ENCODE measurements around the gene CDK5. TPM values are rescaled to one million over a fixed set of nuclear protein-coding genes. Genes with fewer than 3 reads are reported as not detected.

CDK5 gene
- total RNA-seq, 3 donors from 2014 or later, result 5.2 to 8.8 (median 8.6) TPM

DNA sequence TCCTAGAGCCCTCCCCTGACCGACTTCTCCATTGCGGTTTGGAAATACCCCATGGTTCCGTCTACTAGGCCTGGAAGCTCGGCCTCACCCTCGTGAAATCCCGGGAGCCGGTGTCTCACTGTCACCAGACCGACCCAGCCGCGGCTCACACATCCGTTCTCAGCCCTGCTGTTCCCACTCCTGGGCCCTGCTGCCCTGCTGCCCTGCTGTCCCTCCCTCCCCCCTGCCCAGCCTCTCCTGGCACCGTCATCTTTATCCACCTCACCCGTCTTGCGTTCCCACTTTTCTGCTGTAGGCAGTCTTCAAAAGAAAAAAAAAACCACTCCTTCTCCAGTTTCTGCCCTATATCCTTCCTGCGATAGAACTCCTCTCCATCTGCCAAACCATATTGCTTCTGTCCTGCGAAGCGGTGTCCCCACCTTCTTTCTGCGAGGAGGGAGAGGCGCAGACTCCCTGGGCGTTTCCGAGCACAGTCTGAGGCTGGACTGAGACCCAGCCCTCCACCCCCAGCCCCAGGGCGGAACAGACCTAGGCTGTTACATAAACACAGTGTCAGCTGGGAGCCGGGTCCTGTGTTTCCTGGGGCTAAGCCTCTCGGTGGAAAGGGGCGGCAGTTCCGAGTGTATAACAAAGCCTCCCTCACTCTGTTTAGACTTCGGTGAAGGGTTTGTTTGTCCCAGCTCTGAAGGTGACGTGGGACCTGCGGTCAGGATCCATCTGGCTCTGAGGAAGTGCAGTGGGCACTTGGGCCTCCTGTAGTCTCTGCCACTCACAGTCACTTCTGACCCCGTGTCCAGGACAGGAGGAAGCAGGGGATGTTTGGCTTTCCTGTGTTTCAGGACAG is 31.4 kb upstream of the CDK5 start:
- Histone ChIP-seq H3K36me3 (no peaks in the 10 kb centered on the region), H3K4me1 (peaks cover 11 to 23% of the 10 kb centered on the region in 2 donors), H3K4me3 (peak overlapping the region; percentile 75 to 97 (median 76)), H3K9me3 (no peaks in the 10 kb centered on the region), H3K27ac (peak overlapping the region; percentile 93 to 96), H3K27me3 (no peaks in the 10 kb centered on the region)
- peak; percentile 74 to 82 for DNase-seq (ENCODE audit: low spot score in 2 of 2)
- TF ChIP-seq POLR2A (IDR thresholded peaks at IDR 0.05), result peak; percentile 13
- TF ChIP-seq POLR2AphosphoS5 (IDR thresholded peaks at IDR 0.05), result peak in 2 of 3 donors; percentile 6 to 49
- TF ChIP-seq, protein P1, sequence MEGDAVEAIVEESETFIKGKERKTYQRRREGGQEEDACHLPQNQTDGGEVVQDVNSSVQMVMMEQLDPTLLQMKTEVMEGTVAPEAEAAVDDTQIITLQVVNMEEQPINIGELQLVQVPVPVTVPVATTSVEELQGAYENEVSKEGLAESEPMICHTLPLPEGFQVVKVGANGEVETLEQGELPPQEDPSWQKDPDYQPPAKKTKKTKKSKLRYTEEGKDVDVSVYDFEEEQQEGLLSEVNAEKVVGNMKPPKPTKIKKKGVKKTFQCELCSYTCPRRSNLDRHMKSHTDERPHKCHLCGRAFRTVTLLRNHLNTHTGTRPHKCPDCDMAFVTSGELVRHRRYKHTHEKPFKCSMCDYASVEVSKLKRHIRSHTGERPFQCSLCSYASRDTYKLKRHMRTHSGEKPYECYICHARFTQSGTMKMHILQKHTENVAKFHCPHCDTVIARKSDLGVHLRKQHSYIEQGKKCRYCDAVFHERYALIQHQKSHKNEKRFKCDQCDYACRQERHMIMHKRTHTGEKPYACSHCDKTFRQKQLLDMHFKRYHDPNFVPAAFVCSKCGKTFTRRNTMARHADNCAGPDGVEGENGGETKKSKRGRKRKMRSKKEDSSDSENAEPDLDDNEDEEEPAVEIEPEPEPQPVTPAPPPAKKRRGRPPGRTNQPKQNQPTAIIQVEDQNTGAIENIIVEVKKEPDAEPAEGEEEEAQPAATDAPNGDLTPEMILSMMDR (IDR thresholded peaks at IDR 0.05), result no peak
- intact Hi-C loops (cut with DNase I; ENCODE audit: low total_unique reads), result no loop called here

DNA sequence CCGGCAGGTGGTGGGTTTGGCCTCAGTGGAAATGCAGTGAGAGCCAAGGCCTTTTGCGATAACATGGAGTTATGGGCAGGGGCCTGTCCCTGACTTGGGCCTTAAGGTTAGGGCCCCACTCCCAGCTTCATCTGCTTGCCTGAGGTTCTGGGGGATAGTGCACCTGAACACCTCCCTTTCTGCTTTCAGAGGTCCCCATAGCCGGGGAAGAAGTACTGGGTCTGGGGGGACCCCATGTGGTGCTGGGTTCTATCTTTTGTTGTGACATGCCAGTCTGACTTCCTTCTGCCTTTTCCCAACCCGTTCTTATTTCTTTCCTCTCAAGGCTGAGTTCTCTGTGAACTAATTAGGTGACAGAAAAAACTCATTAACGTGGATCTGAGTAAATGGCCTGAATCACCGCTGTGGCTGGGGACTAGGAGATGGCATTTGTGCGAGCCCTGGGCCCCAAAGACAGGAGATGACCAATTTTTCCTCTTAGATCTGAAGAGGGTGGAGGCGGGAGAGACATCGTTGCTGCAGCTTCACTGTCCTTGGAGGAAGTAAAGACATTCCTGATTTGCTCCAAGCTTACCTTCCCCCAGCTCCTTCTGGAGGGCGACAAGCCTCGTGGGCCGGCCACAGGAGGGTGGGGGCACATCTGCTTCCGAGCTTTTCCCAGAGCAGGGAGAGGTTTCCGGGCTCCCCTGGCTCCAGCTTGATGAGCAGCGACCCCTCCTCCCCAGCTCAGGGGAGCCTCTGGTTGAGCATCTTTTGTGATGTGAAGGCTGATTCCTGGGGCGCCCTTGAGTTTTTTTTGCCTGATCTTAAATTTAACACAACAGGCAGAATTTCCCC is 30.5 kb upstream of the CDK5 start:
- Histone ChIP-seq H3K36me3 (no peaks in the 10 kb centered on the region), H3K27ac (peak overlapping the region; percentile 93 to 96), H3K27me3 (no peaks in the 10 kb centered on the region), H3K4me1 (peaks cover 11 to 23% of the 10 kb centered on the region in 2 donors), H3K4me3 (peak overlapping the region; percentile 75 to 97 (median 76)), H3K9me3 (no peaks in the 10 kb centered on the region)
- intact Hi-C loops (cut with DNase I; ENCODE audit: low total_unique reads), result no loop called here
- no peak for TF ChIP-seq POLR2AphosphoS5 (IDR thresholded peaks at IDR 0.05)
- TF ChIP-seq, protein P1 (IDR thresholded peaks at IDR 0.05), result no peak
- DNase-seq (ENCODE audit: low spot score in 2 of 2), result no peak

DNA sequence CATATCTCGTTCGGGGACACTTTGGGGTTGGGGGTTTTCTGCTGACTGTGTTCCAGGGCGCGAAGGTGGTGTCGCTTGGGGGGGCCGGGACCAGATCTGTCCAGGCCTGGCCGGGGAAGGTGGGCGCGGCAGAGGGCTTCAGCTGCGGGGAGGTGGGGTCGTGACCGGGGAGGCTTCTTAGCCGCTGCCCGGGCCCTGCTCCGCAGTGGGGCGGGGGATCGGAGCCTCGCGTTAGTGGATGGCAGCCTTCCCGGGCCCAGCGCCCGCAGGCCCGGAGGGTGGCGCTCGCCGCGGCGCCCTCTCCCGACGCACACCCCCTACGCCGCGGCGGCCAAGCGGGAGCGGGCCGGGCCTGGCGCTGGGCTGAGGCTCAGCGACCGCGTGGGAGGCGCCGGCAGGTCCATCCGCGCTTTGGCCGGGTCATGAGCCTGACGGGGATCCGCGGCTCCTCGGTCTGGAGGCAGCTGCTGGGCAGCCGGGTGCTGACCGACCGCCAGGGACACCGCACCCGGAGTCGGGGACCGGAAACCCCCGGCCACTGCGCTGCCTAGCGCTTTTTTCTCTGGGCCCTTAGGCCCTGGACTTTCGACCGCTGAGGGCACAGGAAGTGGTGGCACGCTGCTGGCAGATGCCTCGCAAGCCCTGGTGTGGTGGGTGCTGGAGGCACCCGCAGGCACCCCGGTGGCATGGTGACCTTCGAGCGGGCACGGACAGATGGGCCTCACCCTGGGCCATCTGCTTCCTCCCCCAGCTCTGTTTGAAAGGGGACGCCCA is 29.7 kb upstream of the CDK5 start:
- no peaks in the 10 kb centered on the region for H3K9me3 ChIP-seq
- intact Hi-C loops (cut with DNase I; ENCODE audit: low total_unique reads), result no loop called here
- no peaks in the 10 kb centered on the region for H3K36me3 ChIP-seq
- H3K4me3 ChIP-seq, result peak overlapping the region; percentile 75 to 97 (median 76)
- H3K27me3 ChIP-seq, result no peaks in the 10 kb centered on the region
- TF ChIP-seq POLR2AphosphoS5 (IDR thresholded peaks at IDR 0.05), result no peak
- no peak for TF ChIP-seq POLR2A (IDR thresholded peaks at IDR 0.05)
- TF ChIP-seq, protein P1 (IDR thresholded peaks at IDR 0.05), result no peak
- H3K4me1 ChIP-seq, result peaks cover 11 to 25% of the 10 kb centered on the region in 2 donors
- H3K27ac ChIP-seq, result peak overlapping the region; percentile 93 to 96
- no peak for DNase-seq (ENCODE audit: low spot score in 2 of 2)

DNA sequence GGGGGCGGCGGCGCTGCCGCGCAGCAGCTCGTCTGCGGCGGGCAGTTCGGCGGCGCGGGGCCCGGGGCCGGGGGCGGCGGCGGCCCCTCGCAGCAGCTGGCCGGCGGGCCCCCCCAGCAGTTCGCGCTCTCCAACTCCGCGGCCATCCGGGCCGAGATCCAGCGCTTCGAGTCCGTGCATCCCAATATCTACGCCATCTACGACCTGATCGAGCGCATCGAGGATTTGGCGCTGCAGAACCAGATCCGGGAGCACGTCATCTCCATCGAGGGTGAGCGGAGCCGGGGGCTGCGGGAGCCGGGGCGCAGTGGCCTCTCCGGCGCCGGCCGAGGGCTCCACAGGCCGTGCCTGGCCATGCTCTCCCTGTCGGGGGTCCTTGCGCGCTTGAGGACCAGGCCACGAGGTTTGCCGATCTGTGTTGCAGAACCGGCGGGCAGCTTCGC is 29.1 kb upstream of the CDK5 start:
- Histone ChIP-seq H3K4me3 (peak overlapping the region; percentile 75 to 97 (median 76)), H3K4me1 (peaks cover 15 to 32% of the 10 kb centered on the region in 2 donors), H3K36me3 (no peaks in the 10 kb centered on the region), H3K27ac (peak overlapping the region; percentile 93 to 96), H3K27me3 (no peaks in the 10 kb centered on the region), H3K9me3 (no peaks in the 10 kb centered on the region)
- peak in 1 of 3 donors; percentile 11 for TF ChIP-seq POLR2AphosphoS5 (IDR thresholded peaks at IDR 0.05)
- TF ChIP-seq POLR2A (IDR thresholded peaks at IDR 0.05), result no peak
- no peak for DNase-seq (ENCODE audit: low spot score in 2 of 2)
- intact Hi-C loops (cut with DNase I; ENCODE audit: low total_unique reads), result no loop called here

All from breast epithelium (tissue), 4 donors.